HL-60 (cell line): ENCODE data around the gene ADSL.

Source experiments
- DNase-seq, 2 experiments: peaks; one replicate each; pipeline ENCODE4 v3.0.0-alpha.2; 2010 to 2020; ENCODE audit warnings: low read depth in 1 of 2, low spot score in 1 of 2
- H3K27ac ChIP-seq: fragments of 250-450 bp; sonication (Bioruptor Pico); replicated peaks from 2 replicates; pipeline ENCODE4 v1.5.1; 2020; ENCODE audit warnings: mild to moderate bottlenecking, moderate library complexity
- H3K27me3 ChIP-seq: fragments of 250-450 bp; sonication (Bioruptor Pico); 2 replicates; pipeline ENCODE4 v1.5.1; 2021; ENCODE audit warnings: mild to moderate bottlenecking, moderate library complexity; ENCODE audit not compliant: insufficient read depth, poor library complexity, severe bottlenecking
- H3K4me3 ChIP-seq: replicated peaks from 2 replicates; pipeline ENCODE4 v1.5.1; 2011; ENCODE audit warnings: mild to moderate bottlenecking, control low read depth, low read length; ENCODE audit not compliant: insufficient read depth
- CTCF ChIP-seq: IDR thresholded peaks from one replicate; pipeline ENCODE4 v1.5.1; 2011; ENCODE audit warnings: low read length, control low read depth, inconsistent platforms; ENCODE audit not compliant: insufficient read depth
- GABPA ChIP-seq: IDR thresholded peaks from 2 replicates; pipeline ENCODE4 v1.6.1; 2012; ENCODE audit warnings: low read depth
- POLR2AphosphoS5 ChIP-seq: IDR thresholded peaks from 2 replicates; pipeline ENCODE4 v1.6.1; 2012; ENCODE audit warnings: low read depth
- REST ChIP-seq: IDR thresholded peaks from 2 replicates; pipeline ENCODE4 v1.6.1; 2012; ENCODE audit warnings: low read depth; ENCODE audit not compliant: insufficient replicate concordance
- SPI1 ChIP-seq: IDR thresholded peaks from 2 replicates; pipeline ENCODE4 v1.6.1; 2012; ENCODE audit warnings: low read depth, mild to moderate bottlenecking, borderline replicate concordance

ADSL gene

DNA sequence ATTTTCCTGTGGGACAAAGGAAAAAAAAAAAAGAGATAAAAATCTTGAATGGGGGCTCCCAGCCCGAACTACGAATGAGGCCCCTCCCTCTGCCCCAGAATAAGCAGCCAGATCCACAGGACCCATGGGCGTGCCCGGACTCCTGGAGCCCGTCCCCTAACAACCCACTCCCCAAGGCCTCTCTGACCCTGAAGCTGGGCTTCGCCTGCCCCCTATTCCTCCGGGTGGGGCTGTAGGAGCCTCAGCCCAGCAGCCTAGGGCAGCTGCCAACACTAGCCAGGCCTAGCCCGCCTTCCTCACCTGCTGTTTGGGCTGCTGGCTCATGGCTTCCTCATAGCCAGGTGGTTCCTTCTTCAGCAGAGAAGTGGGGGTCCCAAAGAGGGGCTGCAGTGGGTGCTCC lies 70.7 kb downstream of the ADSL start:
- H3K27me3 ChIP-seq, result no peaks in the 10 kb centered on the region
- DNase-seq, result no peak
- H3K4me3 ChIP-seq, result no peak overlapping the region
- H3K27ac ChIP-seq, result no peak overlapping the region
- TF ChIP-seq CTCF (no peak), GABPA (no peak), SPI1 (no peak)

GRCh38 chr22:40417881-40418280 lies 71.6 kb downstream of the ADSL start:
- Histone ChIP-seq H3K27me3 (no peaks in the 10 kb centered on the region), H3K27ac (no peak overlapping the region), H3K4me3 (no peak overlapping the region)
- no peak for TF ChIP-seq SPI1
- no peak for TF ChIP-seq GABPA
- no peak for TF ChIP-seq CTCF
- peak; percentile 16; the same call in 1 of the 2 replicates for TF ChIP-seq POLR2AphosphoS5
- DNase-seq, result no peak

- H3K27ac ChIP-seq, result no peak overlapping the region
- TF ChIP-seq REST, result no peak
- TF ChIP-seq SPI1, result no peak
- TF ChIP-seq POLR2AphosphoS5, result no peak; the same call in 1 of the 2 replicates
- TF ChIP-seq CTCF, result no peak
- no peak for TF ChIP-seq GABPA
- H3K4me3 ChIP-seq, result no peak overlapping the region
Measured at GRCh38 chr22:40418366-40419201, 72.3 kb downstream of the ADSL start.

DNA sequence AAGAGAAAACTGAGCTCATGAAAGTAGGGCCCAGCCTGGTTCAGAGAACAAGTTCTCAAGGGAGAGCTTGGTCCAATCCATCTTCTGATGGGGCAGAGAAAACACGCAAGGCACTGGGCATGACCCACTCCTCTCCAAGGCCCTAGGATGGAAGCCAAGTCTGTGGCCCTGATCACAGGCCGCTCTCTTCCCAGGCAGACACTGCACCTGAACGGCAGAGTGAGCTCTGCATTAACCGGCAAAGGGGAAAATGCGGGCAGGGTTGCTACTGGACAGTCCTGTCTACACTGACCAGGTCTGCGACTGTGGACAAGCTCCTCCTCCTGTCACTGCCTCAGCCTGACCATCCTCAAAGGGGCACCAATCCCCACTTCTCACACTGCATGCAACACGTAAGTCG lies 73.4 kb downstream of the ADSL start:
- TF ChIP-seq SPI1, result no peak
- no peak for TF ChIP-seq REST
- TF ChIP-seq POLR2AphosphoS5, result no peak
- no peak for TF ChIP-seq CTCF
- TF ChIP-seq GABPA, result no peak
- Histone ChIP-seq H3K27me3 (no peaks in the 10 kb centered on the region), H3K4me3 (no peak overlapping the region), H3K27ac (no peak overlapping the region)
- DNase-seq, result no peak

More at GRCh38 chr22:40418366-40419201, 72.3 kb downstream of the ADSL start:
- no peak for DNase-seq
- no peaks in the 10 kb centered on the region for H3K27me3 ChIP-seq
